Brain microvascular endothelial cell (primary cell): ENCODE measurements around the gene TMC7.

Experiments
- DNase-seq: peaks from one replicate; pipeline ENCODE4 v3.0.0-alpha.2; 2020
- H3K27ac ChIP-seq: fragments of 250-450 bp; sonication (Bioruptor Pico); 2 replicates; pipeline ENCODE4 v1.5.1; 2020; ENCODE audit warnings: mild to moderate bottlenecking, moderate library complexity
- H3K27me3 ChIP-seq: fragments of 250-450 bp; sonication (Bioruptor Pico); replicated peaks from 2 replicates; pipeline ENCODE4 v1.5.1; 2020; ENCODE audit warnings: mild to moderate bottlenecking
- H3K36me3 ChIP-seq: fragments of 250-450 bp; sonication (Bioruptor Pico); replicated peaks from 2 replicates; pipeline ENCODE4 v1.5.1; 2020; ENCODE audit warnings: mild to moderate bottlenecking
- H3K4me3 ChIP-seq: 2 replicates; pipeline ENCODE4 v1.5.1; 2011; ENCODE audit warnings: low read depth, mild to moderate bottlenecking, control low read depth, low read length, moderate library complexity
- in situ Hi-C: cut with HindIII; loops from 2 replicates; pipeline ENCODE4 v1.10.0; 2017; ENCODE audit warnings: low sequenced_read_pairs, low pct_ligation_motif_present
- TF ChIP-seq, protein P1 (sequence below): IDR thresholded peaks from 2 replicates; pipeline ENCODE4 v1.5.1; 2011; ENCODE audit warnings: low read depth, mild to moderate bottlenecking, moderate library complexity, low read length, control low read depth, inconsistent platforms; ENCODE audit errors: missing control alignments

TMC7 gene

GRCh38 chr16:19077879-19078278, 94.1 kb downstream of the TMC7 start:
- no peak for DNase-seq
- Histone ChIP-seq H3K27ac (no peak overlapping the region), H3K27me3 (no peaks in the 10 kb centered on the region), H3K4me3 (no peak overlapping the region), H3K36me3 (peaks cover 7% of the 10 kb centered on the region)
- in situ Hi-C loops: no loop called here
- TF ChIP-seq, protein P1, sequence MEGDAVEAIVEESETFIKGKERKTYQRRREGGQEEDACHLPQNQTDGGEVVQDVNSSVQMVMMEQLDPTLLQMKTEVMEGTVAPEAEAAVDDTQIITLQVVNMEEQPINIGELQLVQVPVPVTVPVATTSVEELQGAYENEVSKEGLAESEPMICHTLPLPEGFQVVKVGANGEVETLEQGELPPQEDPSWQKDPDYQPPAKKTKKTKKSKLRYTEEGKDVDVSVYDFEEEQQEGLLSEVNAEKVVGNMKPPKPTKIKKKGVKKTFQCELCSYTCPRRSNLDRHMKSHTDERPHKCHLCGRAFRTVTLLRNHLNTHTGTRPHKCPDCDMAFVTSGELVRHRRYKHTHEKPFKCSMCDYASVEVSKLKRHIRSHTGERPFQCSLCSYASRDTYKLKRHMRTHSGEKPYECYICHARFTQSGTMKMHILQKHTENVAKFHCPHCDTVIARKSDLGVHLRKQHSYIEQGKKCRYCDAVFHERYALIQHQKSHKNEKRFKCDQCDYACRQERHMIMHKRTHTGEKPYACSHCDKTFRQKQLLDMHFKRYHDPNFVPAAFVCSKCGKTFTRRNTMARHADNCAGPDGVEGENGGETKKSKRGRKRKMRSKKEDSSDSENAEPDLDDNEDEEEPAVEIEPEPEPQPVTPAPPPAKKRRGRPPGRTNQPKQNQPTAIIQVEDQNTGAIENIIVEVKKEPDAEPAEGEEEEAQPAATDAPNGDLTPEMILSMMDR: no peak

- Histone ChIP-seq H3K36me3 (peaks cover 4% of the 10 kb centered on the region), H3K4me3 (no peak overlapping the region), H3K27ac (no peak overlapping the region), H3K27me3 (no peaks in the 10 kb centered on the region)
- no peak for DNase-seq
- TF ChIP-seq, protein P1: no peak
- in situ Hi-C loops: no loop called here
These were observed 99.9 kb downstream of the TMC7 start for GRCh38 chr16:19083670-19084069.

DNA sequence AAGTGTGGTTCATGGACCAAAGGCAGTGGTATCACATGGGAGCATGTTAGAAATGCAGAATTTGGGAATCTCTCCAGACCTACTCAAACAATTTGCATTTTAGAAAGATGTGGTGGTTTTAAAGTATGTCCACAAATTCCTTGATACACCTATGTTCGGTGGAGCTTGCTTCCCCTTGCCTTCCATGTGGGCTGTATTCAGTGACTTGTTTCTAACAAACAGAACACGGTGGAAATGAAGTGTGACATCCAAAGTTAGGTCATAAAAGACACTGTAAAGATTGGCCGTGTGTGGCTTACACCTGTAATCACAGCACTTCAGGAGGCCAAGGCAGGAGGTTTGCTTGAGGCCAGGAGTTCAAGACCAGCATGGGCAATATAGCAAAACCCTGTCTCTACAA, 100.4 kb downstream of the TMC7 start:
- H3K36me3 ChIP-seq: no peaks in the 10 kb centered on the region
- DNase-seq: no peak
- no peak overlapping the region for H3K4me3 ChIP-seq
- no peak overlapping the region for H3K27ac ChIP-seq
- TF ChIP-seq, protein P1: no peak
- in situ Hi-C loops: no loop called here
- no peaks in the 10 kb centered on the region for H3K27me3 ChIP-seq

DNA sequence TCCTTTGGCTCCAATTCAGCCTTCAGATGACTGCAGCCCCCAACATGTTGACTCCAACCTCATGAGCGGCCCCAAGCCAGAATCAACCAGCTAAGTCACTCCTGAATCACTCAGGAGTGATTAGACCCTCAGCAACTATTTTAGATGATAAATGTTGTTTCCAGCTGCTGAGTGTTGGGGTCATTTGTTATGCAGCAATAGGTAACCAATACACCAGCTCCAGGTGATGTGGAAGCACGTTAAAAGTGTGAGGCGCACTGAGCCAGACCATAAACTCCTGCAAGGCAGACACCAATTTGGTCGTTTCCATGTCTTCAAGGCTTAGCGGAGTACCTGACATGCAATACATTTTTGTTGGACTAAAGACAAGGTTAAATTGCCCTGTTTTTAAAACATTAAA, 101.1 kb downstream of the TMC7 start:
- no peak overlapping the region for H3K4me3 ChIP-seq
- no peak overlapping the region for H3K27ac ChIP-seq
- TF ChIP-seq, protein P1: no peak
- no peak for DNase-seq
- H3K27me3 ChIP-seq: no peaks in the 10 kb centered on the region
- no peaks in the 10 kb centered on the region for H3K36me3 ChIP-seq
- in situ Hi-C loops: no loop called here

DNA sequence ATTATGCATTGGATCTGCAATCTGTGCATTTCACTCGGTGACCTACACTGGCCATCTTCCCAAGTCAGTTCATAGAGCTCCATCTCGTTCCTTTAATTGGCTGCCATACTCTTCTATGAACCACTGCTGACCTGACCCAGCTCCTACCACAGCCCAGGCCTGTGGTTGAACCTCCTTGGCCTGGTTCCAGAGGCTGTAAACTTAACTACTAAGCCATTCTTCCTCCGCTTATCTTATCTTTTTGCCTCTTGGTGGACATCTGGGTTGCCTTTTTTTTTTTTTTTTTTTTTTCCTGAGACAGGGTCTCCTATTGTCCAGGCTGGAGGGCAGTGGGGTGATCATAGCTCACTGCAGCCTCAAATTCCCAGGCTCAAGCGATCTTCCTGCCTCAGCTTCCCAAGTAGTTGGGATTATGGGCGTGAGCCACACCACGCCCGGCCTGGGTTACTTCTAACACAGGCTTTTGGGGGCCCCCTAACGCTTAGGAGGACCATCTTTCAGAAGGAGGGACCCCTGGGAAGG, 102.0 kb downstream of the TMC7 start:
- Histone ChIP-seq H3K4me3 (no peak overlapping the region), H3K36me3 (no peaks in the 10 kb centered on the region), H3K27ac (no peak overlapping the region), H3K27me3 (no peaks in the 10 kb centered on the region)
- TF ChIP-seq, protein P1: no peak
- peak; percentile 40 for DNase-seq
- in situ Hi-C loops: no loop called here
